Stimulated activated CD4-positive, alpha-beta T cell treated with anti-CD3 and anti-CD28 coated beads, TNF-alpha, amount 100 ng/mL, for 24 hours (primary cell): ENCODE measurements around the gene CNNM3.
"Not testable (repeated sequence)": the region's sequence is repeated elsewhere in the genome, so short reads cannot be mapped to it uniquely, and the experiment has no call there.

Source experiments
- DNase-seq, 3 experiments: peaks; one replicate each; pipeline ENCODE4 v3.0.0-alpha.2; 2020; ENCODE audit warnings: low read depth in 3 of 3

Gene CNNM3

GRCh38 chr2:96816127-96816835 lies at the start of gene CNNM3:
TSS of gene CNNM3 (plus strand) at chr2:96816268. CDS start at chr2:96816278, 10 bp downstream.
- peak; percentile 92 to 97 (median 95) for DNase-seq

- DNase-seq: no peak
Measured at GRCh38 chr2:96767135-96767871, 48.8 kb upstream of the CNNM3 start.

GRCh38 chr2:96768083-96768561 lies 47.9 kb upstream of the CNNM3 start:
- DNase-seq: no peak

- no peak for DNase-seq
Measured at GRCh38 chr2:96769814-96770213, 46.3 kb upstream of the CNNM3 start.

- no peak for DNase-seq
Measured at GRCh38 chr2:96770442-96771202, 45.4 kb upstream of the CNNM3 start.

GRCh38 chr2:96771796-96772618 lies 44.1 kb upstream of the CNNM3 start:
- DNase-seq: no peak

GRCh38 chr2:96772903-96773671 lies 43.0 kb upstream of the CNNM3 start:
- DNase-seq: peak in 2 of 3 experiments; percentile 16 to 38

GRCh38 chr2:96773922-96774321 lies 42.1 kb upstream of the CNNM3 start:
- peak in 1 of 3 experiments; percentile 31 for DNase-seq

- no peak for DNase-seq
Measured at GRCh38 chr2:96775160-96775559, 40.9 kb upstream of the CNNM3 start.

GRCh38 chr2:96783388-96783787 lies 32.7 kb upstream of the CNNM3 start:
- DNase-seq: no peak

- no peak for DNase-seq
Measured at GRCh38 chr2:96787411-96787810, 28.7 kb upstream of the CNNM3 start.

GRCh38 chr2:96788442-96789244 lies 27.4 kb upstream of the CNNM3 start:
- no peak for DNase-seq

- no peak for DNase-seq
Measured at GRCh38 chr2:96789245-96789617, 26.8 kb upstream of the CNNM3 start.

- DNase-seq: no peak
Measured at GRCh38 chr2:96792772-96793749, 23.0 kb upstream of the CNNM3 start.

- DNase-seq: no peak
Measured at GRCh38 chr2:96795076-96795475, 21.0 kb upstream of the CNNM3 start.

GRCh38 chr2:96796497-96796896 lies 19.6 kb upstream of the CNNM3 start:
- not testable (repeated sequence) for DNase-seq

GRCh38 chr2:96797066-96797625 lies 18.9 kb upstream of the CNNM3 start:
- no peak for DNase-seq
